ENCODE measurements around the gene HIVEP2.

Gene HIVEP2

GRCh38 chr6:142810952-142811514 is 133.9 kb downstream of the HIVEP2 start:
- DNase-seq: peak; percentile 43

- no peak for DNase-seq
Measured at GRCh38 chr6:142809947-142810346, 135.0 kb downstream of the HIVEP2 start.

DNA sequence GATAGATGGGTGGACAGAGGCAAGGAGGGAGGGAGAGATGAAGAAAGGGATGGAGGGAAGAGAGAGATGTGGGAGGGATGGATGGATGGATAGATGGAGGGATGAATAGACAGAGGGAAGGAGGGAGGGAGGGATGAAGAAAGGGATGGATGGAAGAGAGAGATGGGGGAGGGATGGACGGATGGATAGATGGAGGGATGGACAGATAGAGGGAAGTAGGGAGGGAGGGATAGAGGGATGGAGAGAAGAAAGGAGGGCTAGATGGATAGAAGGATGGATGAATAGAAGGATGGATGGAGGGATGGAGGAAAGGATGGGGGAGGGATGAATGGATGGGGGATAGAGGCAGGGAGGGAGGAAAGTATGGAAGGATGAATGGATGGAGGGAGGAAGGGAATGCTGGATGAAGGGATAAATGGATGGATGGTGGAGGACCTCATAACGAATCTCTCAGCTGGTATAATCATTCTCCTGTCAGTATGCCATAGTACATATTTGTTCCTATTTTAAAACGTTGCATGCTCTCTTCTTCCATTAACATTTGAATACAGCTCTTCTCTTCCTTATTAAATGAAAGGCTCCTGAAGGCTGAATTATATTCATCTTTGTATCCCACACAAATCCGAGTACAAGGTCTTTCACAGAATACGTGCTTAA is 136.4 kb downstream of the HIVEP2 start:
- DNase-seq: no peak

DNA sequence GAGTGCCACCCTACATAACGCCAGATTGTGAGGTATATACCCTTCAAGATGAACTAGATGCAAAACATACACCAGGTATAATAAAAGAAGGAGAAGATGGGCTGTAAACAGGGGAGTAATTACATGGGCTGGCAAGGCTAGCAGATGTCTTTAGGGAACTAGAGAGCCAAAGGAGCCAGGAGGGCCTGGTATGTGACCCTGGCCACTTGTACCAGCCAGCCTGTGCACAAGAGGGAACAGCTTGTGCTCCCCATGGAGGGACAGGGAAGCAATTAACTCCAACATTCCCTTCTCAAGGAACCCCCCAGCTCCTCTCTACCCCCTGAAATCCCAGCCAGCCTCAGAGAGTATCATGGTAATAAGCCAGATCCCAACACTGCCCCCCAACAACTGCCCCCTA is 139.9 kb downstream of the HIVEP2 start:
- DNase-seq: no peak

GRCh38 chr6:142804490-142804889 is 140.5 kb downstream of the HIVEP2 start:
- DNase-seq: no peak

DNA sequence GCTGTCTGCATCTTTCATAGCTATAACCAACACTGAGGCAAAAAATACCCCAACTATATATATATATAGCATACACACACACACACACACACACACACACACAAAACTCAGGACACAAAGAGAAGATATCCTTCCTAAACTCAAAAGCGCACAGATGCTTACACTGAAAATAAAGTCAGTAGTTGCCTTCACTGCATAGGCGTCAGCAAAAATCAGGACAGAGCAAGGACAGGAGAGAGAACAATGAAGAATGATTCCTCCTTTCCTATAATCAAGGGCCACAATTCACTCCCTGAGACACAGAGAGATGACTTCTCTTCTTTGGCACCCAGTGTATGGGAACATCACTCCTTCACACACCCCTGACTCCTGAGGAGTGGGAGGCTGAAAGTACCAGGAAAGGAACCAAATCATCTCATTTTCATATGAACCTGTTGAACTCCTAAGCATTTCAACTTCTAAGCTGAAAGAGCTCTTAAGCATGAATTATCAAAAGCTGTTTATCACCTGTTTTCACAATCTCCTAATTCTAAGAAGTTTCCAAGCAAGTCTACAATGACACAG is 141.4 kb downstream of the HIVEP2 start:
- no peak for DNase-seq

- DNase-seq: no peak
Measured at GRCh38 chr6:142803032-142803431, 141.9 kb downstream of the HIVEP2 start.

- no peak for DNase-seq
Measured at GRCh38 chr6:142802124-142802523, 142.9 kb downstream of the HIVEP2 start.

GRCh38 chr6:142800240-142800639 is 144.7 kb downstream of the HIVEP2 start:
- DNase-seq: no peak

- DNase-seq: no peak
Measured at GRCh38 chr6:142799639-142800038, 145.3 kb downstream of the HIVEP2 start.

DNA sequence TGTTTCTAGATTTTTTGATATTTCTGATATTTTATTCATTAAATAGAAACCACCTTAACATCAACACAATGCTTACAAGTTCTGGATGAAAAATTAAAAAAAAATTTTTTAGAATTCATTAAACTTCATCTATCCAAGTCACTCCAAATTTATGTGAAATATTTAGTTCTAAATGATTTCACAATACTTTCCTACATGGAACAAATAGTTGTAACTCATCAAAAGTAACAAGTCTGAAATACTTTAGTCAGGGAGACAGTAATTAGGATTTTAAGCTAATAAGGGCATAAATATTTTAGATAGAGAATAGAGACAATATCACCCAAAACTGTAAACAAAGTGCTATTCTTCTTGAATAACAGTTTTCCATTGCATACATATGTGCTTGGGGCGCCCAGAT is 147.8 kb downstream of the HIVEP2 start:
- DNase-seq: no peak

DNA sequence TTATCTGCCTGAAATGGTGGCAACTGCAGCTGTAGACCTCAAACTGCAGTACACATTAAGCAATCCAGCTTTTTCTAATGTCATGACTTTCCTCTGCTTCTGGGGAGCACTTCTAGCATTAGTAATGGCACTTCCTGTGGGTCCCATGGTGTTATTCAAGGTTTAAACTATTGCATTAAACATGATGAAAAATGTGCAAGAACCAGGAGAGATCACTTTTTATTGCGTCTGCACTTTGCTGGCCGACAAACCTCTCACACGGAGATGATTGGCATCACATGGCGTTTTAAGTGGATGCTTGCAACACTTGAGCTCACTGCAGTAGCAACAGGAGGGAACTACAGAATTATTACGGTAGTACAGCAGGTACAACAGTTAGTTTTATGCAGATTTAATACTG is 148.4 kb downstream of the HIVEP2 start:
- DNase-seq: no peak

DNA sequence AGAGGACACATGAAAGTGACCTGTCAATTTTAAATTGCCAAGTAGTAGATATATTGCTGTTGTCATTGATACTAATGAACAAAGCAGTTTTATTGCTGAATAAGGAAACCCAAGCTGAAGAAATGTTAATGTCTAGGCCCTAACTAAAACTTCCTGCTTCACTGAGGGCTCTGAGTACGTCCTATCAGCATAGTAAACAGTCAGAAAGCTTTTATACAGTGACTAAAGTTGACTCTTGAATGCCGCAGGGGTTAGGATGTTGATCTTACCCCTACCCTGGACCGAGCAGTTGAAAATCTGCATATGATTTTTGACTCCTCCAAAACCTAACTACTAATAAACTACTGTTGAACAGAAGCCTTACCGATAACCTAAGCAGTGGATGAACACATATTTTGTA is 149.0 kb downstream of the HIVEP2 start:
- DNase-seq: no peak

DNA sequence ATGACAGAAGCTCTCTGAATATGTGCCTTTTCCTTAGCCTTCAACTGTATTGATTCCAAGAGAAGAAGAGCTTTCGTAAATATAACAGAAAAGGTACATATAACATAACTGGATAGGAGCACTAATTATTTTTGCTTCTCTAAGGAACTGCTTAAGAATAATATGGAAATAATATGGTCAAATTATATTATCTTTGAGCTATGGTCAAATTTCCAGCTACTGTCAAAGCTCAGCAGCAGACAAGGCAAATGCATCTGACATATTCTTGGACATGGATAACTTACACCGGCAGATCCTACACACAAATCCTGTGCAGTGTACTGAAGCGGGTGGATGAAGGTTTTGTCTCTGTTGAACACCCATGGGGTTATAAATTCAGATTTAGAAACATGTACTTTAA is 150.6 kb downstream of the HIVEP2 start:
- DNase-seq: no peak

DNA sequence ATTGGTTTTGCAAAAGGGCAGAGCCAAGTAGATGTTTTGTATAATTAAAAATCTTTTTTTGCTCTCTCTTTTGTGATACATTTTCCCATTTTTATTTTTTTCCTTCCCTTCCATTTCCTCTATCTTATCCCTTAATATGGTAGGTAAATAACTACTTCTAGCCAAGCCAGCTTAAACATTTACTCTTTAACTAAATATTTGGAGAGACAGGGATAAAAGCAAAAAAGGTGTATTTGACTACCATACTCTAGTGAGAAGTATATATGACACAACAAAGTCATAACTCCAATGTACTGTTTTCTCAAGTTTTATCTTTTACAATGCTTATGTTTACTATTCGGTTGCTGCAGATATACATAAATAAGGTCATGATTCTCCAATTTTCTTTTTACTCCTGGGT is 154.7 kb downstream of the HIVEP2 start:
- no peak for DNase-seq

DNA sequence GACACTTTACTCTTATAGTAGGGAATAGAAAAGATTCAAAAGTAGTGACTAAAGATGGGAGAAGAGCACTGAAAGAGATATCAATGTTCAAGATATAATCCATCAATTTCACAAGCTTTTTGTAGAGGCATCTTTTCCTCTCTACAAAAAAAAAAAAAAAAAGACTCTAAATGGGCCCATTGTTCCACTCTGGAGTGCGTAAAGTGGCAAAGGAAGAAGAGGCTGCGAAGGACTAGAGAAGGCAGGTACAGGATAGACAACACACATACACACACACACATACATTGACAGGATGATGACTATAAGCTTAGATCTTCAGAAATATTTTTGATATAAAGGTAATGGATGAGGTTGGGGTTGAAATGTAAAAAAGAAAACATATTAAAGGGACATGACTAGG is 157.6 kb downstream of the HIVEP2 start:
- DNase-seq: no peak

GRCh38 chr6:142786476-142786875 is 158.5 kb downstream of the HIVEP2 start:
- no peak for DNase-seq

DNA sequence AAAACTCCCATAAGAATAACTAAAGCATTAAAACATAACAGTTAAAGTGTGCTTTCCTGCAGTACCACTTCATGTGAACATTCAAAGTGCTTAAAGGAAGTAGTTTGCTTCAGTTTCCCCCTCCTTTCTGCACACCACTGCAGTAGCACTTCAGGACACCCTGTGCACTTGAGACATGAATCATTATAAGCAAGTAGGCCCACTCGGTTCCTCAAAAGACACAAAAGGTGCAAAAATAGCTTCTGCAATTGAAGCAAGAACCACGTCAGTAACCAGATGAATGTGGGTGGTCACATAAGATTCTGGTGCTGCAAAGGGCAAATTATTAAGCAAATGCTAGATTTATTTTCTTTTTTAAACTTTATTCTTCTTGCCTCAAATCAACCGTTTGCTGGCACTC is 160.6 kb downstream of the HIVEP2 start:
- no peak for DNase-seq

GRCh38 chr6:142783499-142783898 is 161.5 kb downstream of the HIVEP2 start:
- DNase-seq: no peak

GRCh38 chr6:142781129-142781528 is 163.8 kb downstream of the HIVEP2 start:
- no peak for DNase-seq

GRCh38 chr6:142773859-142774648 is 170.9 kb downstream of the HIVEP2 start:
- DNase-seq: peak; percentile 52

DNA sequence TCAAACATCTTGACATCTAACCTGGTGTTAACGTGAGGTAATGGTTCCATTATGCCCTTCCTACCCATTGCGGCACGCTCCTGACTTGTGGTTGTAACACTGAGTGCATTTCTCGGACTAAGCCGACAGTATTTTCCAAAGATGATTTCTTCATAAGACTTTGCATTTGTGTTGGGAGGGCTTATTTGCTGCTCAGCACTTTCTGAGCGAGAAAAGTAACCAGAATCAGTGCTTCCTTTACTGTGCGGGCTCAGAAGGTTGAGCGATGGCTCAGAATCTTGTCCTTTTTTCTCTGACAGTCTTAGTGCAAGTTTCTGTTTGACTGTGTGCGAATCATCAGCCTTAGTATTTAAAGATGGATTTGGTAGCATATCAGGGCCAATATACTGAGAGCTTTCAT is 171.7 kb downstream of the HIVEP2 start:
- no peak for DNase-seq

GRCh38 chr6:142771162-142771561 is 173.8 kb downstream of the HIVEP2 start:
- DNase-seq: no peak

DNA sequence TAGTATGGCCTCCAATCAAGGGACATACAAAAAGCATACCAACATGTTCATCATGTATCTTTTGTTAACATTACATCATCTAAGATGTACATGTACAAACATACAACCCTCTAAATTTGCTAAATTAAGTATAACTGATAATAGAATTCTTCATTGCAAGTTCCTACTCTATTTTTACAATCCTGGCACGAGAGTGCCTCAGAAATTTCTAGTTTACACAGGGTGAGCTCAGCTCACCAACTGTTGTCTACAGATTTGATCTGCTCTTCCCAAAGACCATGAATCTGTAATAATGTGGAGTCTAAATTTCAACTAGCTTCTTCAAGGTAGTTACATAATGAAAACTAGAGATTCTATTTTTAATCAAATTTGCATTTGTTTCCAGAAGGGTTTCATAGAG is 179.7 kb downstream of the HIVEP2 start:
- DNase-seq: no peak

Measured in CD4-positive, alpha-beta T cell treated with Interleukin-12 subunit alpha and Interleukin-12 subunit beta, for 1 hour (primary cell).